HG02759 (cell line): ENCODE results near the gene ZNF286A.
"Not testable (repeated sequence)": the region's sequence is repeated elsewhere in the genome, so short reads cannot be mapped to it uniquely, and the experiment has no call there.

Experiments
- ATAC-seq: cut with Tn5 transposase; IDR thresholded peaks from one replicate; pipeline ENCODE4 v1.9.1; 2021; ENCODE audit warnings: mild to moderate bottlenecking, moderate library complexity; ENCODE audit not compliant: unreplicated experiment

Gene ZNF286A

DNA sequence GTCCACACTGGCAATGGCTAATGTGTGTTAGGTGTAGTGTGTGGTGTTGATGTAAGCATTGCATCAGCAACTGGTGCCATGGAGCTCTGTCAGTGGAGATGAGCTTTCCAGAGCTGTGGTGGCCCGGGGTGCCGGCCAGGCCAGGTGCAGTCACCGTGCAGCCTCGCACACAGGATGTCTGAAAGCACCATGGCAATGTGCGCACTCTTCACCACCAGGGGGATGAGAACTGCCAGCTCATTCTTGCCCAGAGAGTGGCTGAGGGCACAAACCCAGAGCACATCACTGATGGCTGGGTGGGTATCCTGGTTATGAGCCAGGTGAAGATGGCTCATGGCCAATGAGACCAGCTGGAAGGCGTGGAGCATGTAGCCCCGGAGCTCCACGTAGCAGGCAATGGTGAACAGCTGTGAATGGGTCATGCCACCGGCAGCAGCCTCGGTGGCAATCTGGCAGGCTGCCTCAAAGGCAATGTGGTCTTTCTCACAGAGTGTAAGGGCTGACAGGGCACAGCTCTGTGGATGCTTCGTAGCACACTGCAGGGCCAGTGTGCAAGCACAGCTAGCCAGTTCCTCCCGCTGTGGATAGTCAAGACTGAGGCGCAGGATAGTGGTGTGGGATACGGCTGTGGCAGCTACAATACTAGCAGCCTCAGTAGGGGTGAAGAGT lies 69.4 kb downstream of the ZNF286A start:
- not testable (repeated sequence) for ATAC-seq
